OCI-LY3 (cell line): ENCODE results near the gene SVIP.

Experiments used
- CTCF ChIP-seq: fragments of 200-600, 300-600 bp; sonication (generic); IDR thresholded peaks from 2 replicates; pipeline ENCODE4 v1.5.1; 2014; ENCODE audit warnings: antibody characterized with exemption, low read length, low read depth
- EZH2phosphoT487 ChIP-seq: fragments of 200-600 bp; shearing (Covaris generic); IDR thresholded peaks from 2 replicates; pipeline ENCODE4 v1.6.1; 2018; ENCODE audit warnings: antibody characterized with exemption, mixed run types, low read depth

GRCh38 chr11:22780952-22781593, 48.5 kb downstream of the SVIP start:
- TF ChIP-seq CTCF (no peak), EZH2phosphoT487 (no peak)
